Measurements from ENCODE around the gene ORM2. TPM values are rescaled to one million over a fixed set of nuclear protein-coding genes. Genes with fewer than 3 reads are reported as not detected.
A peak's percentile ranks its signal among the peaks of the same experiment; 100 is the strongest.

Gene ORM2
- total RNA-seq, 2 experiments from 2014 or later, result not detected

DNA sequence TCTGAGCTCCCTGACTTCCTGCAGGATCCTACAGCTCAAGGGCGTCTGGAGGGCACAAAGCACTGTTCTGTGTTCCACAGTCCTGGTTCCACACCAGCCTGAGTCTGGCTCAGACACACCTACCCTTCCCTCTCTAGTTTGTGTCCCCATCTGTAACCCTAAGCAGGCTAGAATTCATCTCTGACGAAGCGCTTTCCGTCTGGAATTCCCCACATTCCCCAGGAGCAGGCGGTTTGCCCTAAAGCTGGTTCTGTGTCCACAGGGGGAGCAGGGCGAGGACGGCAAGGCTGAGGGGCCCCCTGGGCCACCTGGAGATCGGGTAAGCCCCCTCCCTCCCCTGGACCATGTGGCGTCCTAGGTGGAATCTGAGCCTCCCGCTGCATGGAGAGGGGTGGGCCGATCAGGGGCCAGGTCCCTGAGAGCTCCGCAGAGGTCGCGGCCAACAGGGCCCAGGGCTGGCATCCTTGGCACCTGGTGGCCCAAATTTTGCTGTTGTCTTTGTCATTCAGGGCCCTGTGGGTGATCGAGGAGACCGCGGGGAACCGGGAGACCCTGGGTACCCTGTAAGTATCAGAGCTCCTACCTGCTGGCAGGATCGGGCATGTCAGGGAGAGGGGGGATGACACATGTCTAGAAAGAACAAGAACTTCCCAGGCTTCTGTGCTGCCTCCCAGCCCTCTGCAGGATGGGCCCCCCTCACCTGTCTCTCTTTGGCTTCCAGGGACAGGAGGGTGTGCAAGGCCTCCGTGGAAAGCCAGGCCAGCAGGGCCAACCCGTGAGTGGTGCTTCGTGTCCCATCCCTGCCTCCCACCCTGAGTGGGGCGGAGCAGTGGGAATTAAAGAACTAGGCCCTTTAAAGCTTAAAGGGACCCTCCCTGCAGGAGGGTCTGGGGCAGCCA, 41.2 kb upstream of the ORM2 start:
- ChIA-PET CTCF (interaction anchor here (0.6 to 1.4 kb wide), 3 partner anchors 15 to 176 kb away, joined by 3 to 5 read pairs (median 3); no protein-coding TSS in a partner anchor), POLR2A (no interaction called here)
- H3K9me3 Mint-ChIP-seq, result no peaks in the 10 kb centered on the region
- no peaks in the 10 kb centered on the region for H3K36me3 Mint-ChIP-seq (ENCODE audit: low read depth)
- no peak overlapping the region for H3K27ac Mint-ChIP-seq
- no peak for DNase-seq
- no peak overlapping the region for H3K4me3 Mint-ChIP-seq
- peaks cover 6% of the 10 kb centered on the region for H3K27me3 Mint-ChIP-seq
- no peaks in the 10 kb centered on the region for H3K4me1 Mint-ChIP-seq

- Mint-ChIP-seq H3K4me1 (no peaks in the 10 kb centered on the region), H3K27me3 (peaks cover 6% of the 10 kb centered on the region)
Measured at GRCh38 chr9:114289106-114289505, 40.6 kb upstream of the ORM2 start.

DNA sequence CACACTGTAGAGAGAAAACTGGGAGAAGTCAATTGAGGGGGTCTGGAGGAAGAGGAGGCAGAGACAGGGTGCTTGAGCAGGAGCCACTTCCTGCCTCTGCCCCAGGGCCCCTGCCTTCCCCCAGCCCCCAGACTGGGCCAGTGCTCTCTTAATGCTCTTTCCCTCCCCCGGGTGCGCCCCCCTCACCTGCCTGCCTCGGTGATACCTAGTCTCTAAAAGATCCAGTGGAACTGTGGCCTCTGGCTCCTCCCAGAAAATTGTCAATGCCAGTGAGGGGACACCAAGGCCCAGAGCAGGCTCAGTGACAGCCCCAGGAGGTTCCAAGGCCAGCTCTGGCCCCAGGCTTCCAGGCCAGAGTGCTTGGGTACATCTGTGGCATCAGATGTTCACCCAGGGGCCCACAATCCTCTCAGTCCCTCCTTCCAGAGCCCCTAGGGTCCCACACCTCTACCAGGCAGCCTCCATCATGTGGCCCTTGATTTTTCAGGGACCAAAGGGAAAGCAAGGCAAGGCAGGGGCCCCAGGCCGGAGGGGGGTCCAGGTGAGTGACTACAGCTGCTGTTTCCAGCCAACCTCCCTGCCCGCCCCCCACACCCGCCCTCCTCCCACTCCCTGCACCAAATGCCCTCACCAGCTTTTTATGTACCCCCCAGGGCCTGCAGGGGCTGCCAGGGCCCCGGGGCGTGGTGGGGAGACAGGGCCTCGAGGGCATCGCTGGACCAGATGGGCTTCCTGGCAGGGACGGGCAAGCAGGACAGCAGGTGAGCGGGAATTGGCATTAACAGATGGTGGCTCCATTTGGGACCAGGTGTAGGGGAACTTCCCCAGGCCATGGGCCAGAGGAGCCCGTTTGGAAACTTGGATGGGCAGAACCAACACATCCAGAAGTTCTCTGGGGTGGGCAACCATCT, 39.8 kb upstream of the ORM2 start:
- Mint-ChIP-seq H3K27ac (no peak overlapping the region), H3K36me3 (ENCODE audit: low read depth) (no peaks in the 10 kb centered on the region), H3K9me3 (peaks cover 4% of the 10 kb centered on the region), H3K27me3 (peaks cover 6% of the 10 kb centered on the region), H3K4me3 (no peak overlapping the region), H3K4me1 (no peaks in the 10 kb centered on the region)
- POLR2A ChIA-PET, result no interaction called here
- CTCF ChIA-PET, result interaction anchor here (1.5 to 3.3 kb wide), 8 partner anchors 10 to 207 kb away, joined by 3 to 34 read pairs (median 6); partner anchors contain the start of gene COL27A1
- no peak for DNase-seq

More at GRCh38 chr9:114289106-114289505, 40.6 kb upstream of the ORM2 start:
- DNase-seq, result no peak
- Mint-ChIP-seq H3K27ac (no peak overlapping the region), H3K9me3 (no peaks in the 10 kb centered on the region), H3K36me3 (ENCODE audit: low read depth) (no peaks in the 10 kb centered on the region), H3K4me3 (no peak overlapping the region)
- CTCF ChIA-PET, result interaction anchor here (1.2 to 1.4 kb wide), 2 partner anchors 16 kb away, joined by 3 read pairs; no protein-coding TSS in a partner anchor
- POLR2A ChIA-PET, result no interaction called here

- ChIA-PET CTCF (interaction anchor here (0.6 to 3.3 kb wide), 23 partner anchors 9 to 1262 kb away, joined by 3 to 34 read pairs (median 5); partner anchors contain the start of gene COL27A1), POLR2A (interaction anchor here (1.0 kb wide), 1 partner anchor 208 kb away, joined by 5 read pairs; no protein-coding TSS in a partner anchor)
- H3K36me3 Mint-ChIP-seq (ENCODE audit: low read depth), result no peaks in the 10 kb centered on the region
- peaks cover 10% of the 10 kb centered on the region for H3K9me3 Mint-ChIP-seq
- H3K27ac Mint-ChIP-seq, result no peak overlapping the region
- no peaks in the 10 kb centered on the region for H3K4me1 Mint-ChIP-seq
- peaks cover 6% of the 10 kb centered on the region for H3K27me3 Mint-ChIP-seq
- no peak for DNase-seq
- no peak overlapping the region for H3K4me3 Mint-ChIP-seq
Measured at GRCh38 chr9:114290561-114290986, 39.1 kb upstream of the ORM2 start.

- H3K36me3 Mint-ChIP-seq (ENCODE audit: low read depth), result no peaks in the 10 kb centered on the region
- H3K27ac Mint-ChIP-seq, result no peak overlapping the region
- H3K4me3 Mint-ChIP-seq, result no peak overlapping the region
- peak; percentile 73 for DNase-seq
- ChIA-PET CTCF (interaction anchor here (0.6 to 3.3 kb wide), 24 partner anchors 9 to 1262 kb away, joined by 3 to 34 read pairs (median 4); partner anchors contain the start of gene COL27A1), POLR2A (interaction anchor here (1.0 kb wide), 1 partner anchor 208 kb away, joined by 5 read pairs; no protein-coding TSS in a partner anchor)
- peaks cover 12% of the 10 kb centered on the region for H3K9me3 Mint-ChIP-seq
- H3K4me1 Mint-ChIP-seq, result no peaks in the 10 kb centered on the region
- H3K27me3 Mint-ChIP-seq, result peaks cover 6% of the 10 kb centered on the region
Measured at GRCh38 chr9:114291064-114291474, 38.6 kb upstream of the ORM2 start.

- Mint-ChIP-seq H3K36me3 (ENCODE audit: low read depth) (no peaks in the 10 kb centered on the region), H3K4me3 (no peak overlapping the region), H3K9me3 (peaks cover 13% of the 10 kb centered on the region), H3K27ac (no peak overlapping the region), H3K4me1 (no peaks in the 10 kb centered on the region), H3K27me3 (peaks cover 7% of the 10 kb centered on the region)
- POLR2A ChIA-PET, result no interaction called here
- no peak for DNase-seq
- CTCF ChIA-PET, result interaction anchor here (1.0 to 3.3 kb wide), 6 partner anchors 27 to 210 kb away, joined by 3 to 34 read pairs (median 6); partner anchors contain the start of gene COL27A1
Measured at GRCh38 chr9:114291886-114292590, 37.6 kb upstream of the ORM2 start.

DNA sequence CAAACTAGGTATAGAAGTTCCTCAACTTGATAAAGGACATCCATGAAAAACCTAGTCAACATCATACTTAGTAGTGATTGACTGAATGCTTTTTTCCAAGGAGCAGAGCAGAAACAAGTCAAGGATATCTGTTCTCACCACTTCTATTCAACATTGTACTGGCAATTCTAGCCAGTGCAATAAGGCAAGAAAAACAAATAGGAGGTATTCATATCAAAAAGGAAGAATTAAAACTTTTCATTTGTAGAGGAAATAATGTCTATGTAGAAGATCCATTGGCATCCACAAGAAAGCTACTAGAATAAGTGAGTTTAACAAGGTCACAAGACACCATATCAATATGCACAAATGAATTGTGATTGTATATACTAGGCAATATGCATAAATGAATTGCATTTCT, 35.0 kb upstream of the ORM2 start:
- peaks cover 13% of the 10 kb centered on the region for H3K9me3 Mint-ChIP-seq
- no peaks in the 10 kb centered on the region for H3K4me1 Mint-ChIP-seq
- DNase-seq, result no peak
- peaks cover 7% of the 10 kb centered on the region for H3K27me3 Mint-ChIP-seq
- no peak overlapping the region for H3K27ac Mint-ChIP-seq
- POLR2A ChIA-PET, result no interaction called here
- no peak overlapping the region for H3K4me3 Mint-ChIP-seq
- H3K36me3 Mint-ChIP-seq (ENCODE audit: low read depth), result no peaks in the 10 kb centered on the region
- CTCF ChIA-PET, result interaction anchor here (0.7 to 1.4 kb wide), 2 partner anchors 187 to 203 kb away, joined by 4 to 6 read pairs; no protein-coding TSS in a partner anchor

GRCh38 chr9:114296338-114296737, 33.3 kb upstream of the ORM2 start:
- Mint-ChIP-seq H3K4me1 (no peaks in the 10 kb centered on the region), H3K9me3 (peaks cover 13% of the 10 kb centered on the region), H3K4me3 (no peak overlapping the region), H3K27me3 (peaks cover 7% of the 10 kb centered on the region), H3K36me3 (ENCODE audit: low read depth) (no peaks in the 10 kb centered on the region), H3K27ac (no peak overlapping the region)
- ChIA-PET CTCF (no interaction called here), POLR2A (no interaction called here)
- DNase-seq, result no peak

DNA sequence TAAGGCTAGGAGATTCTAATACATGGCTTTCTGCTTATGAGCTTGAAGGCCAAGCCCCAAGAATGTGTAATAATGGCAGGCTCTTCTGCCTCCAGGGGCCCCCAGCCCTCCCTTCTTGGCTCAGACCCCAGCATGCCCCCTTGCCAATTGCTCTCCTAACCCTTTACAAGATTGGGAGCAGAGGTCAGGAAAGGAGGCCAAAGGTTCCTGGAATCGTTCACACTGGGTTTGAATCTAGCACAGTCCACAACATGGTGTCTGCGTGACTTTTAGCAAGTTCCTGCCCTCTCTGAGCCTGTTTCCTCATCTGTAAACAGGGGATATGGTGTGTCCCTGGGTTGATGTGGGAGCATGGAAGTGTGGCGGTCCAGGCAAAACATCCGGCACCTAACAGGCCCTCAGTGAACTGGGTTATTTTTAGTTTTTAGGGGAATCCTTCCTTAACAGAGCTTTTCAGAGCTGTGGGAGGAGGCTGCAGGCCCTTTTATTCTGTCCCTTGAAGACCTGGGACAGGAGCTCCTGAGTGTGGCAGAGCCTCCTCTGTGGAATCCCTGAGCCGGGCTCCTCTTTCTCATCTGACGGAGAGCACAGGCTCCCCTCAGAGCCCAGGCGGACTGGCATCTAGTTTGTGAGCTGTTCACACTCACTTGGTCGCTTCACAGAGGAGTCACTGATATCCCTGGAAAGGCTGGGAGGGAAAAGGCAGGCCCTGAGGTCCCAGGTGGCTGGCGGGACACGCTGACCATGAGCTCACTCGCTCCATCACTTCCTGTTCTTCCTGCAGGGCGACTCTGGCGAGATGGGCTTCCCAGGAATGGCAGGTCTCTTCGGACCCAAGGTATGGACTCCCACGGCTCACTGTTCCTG, 30.1 kb upstream of the ORM2 start:
- ChIA-PET POLR2A (no interaction called here), CTCF (interaction anchor here (1.3 to 1.6 kb wide), 2 partner anchors 9 to 217 kb away, joined by 3 to 6 read pairs; no protein-coding TSS in a partner anchor)
- DNase-seq, result peak; percentile 12
- Mint-ChIP-seq H3K27ac (no peak overlapping the region), H3K9me3 (peaks cover 12% of the 10 kb centered on the region), H3K4me3 (no peak overlapping the region), H3K36me3 (ENCODE audit: low read depth) (no peaks in the 10 kb centered on the region), H3K27me3 (peaks cover 2% of the 10 kb centered on the region), H3K4me1 (no peaks in the 10 kb centered on the region)

DNA sequence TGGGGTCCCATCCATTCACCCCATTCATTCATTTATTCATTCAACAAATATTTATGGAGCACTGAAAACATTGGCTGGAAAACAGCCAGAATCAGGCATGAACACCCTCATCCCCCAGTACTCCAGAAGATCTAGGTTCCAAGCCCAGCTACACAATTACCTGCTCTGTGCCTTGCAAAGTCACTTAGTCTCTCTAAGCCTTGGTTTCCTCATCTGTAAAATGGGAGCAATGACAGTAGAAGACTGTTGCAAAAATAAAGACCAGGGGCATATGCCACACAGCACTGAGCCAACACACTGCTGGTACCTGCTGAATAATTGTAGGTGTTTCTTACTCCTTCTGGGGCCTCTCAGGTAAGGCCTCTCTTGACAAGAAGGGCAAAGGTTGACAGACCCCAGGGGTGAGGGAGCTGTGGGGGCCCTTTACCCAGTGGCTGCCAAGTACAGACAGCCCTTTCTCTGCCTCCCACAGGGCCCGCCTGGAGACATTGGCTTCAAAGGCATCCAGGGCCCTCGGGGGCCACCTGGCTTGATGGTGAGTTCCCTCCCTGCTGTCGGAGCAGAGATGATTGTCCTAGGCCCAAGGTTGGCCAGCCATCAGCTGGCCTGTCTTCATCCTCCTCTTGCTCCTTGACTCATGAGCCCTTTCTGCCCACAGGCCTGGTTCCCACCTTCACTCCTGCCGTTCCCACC, 29.4 kb upstream of the ORM2 start:
- DNase-seq, result peak; percentile 14
- CTCF ChIA-PET, result interaction anchor here (1.6 kb wide), 1 partner anchor 10 kb away, joined by 6 read pairs; no protein-coding TSS in a partner anchor
- H3K4me1 Mint-ChIP-seq, result no peaks in the 10 kb centered on the region
- no peak overlapping the region for H3K27ac Mint-ChIP-seq
- POLR2A ChIA-PET, result no interaction called here
- H3K36me3 Mint-ChIP-seq (ENCODE audit: low read depth), result no peaks in the 10 kb centered on the region
- peaks cover 2% of the 10 kb centered on the region for H3K27me3 Mint-ChIP-seq
- peaks cover 4% of the 10 kb centered on the region for H3K9me3 Mint-ChIP-seq
- H3K4me3 Mint-ChIP-seq, result no peak overlapping the region
